Measurements from ENCODE around the gene ABCG1. TPM values are rescaled to one million over a fixed set of nuclear protein-coding genes. Genes with fewer than 3 reads are reported as not detected.

ABCG1 gene
- polyA plus RNA-seq, 4 donors = 9.0 to 10.2 (median 9.4) TPM

- no peak for DNase-seq (ENCODE audit: low read depth in 4 of 4, low spot score in 2 of 4)
These were observed 4.7 kb upstream of the ABCG1 start for GRCh38 chr21:42214081-42214750.

GRCh38 chr21:42214921-42215320 is 4.0 kb upstream of the ABCG1 start:
- DNase-seq (ENCODE audit: low read depth in 4 of 4, low spot score in 2 of 4) = no peak

GRCh38 chr21:42215942-42216725 is 2.8 kb upstream of the ABCG1 start:
- DNase-seq (ENCODE audit: low read depth in 4 of 4, low spot score in 2 of 4) = no peak

GRCh38 chr21:42216726-42217572 is 2.0 kb upstream of the ABCG1 start:
- no peak for DNase-seq (ENCODE audit: low read depth in 4 of 4, low spot score in 2 of 4)

GRCh38 chr21:42219606-42220137 is 732 bp downstream of the ABCG1 start:
- DNase-seq (ENCODE audit: low read depth in 4 of 4, low spot score in 2 of 4) = no peak

- peak in 3 of 4 donors; percentile 73 to 87 (median 80) for DNase-seq (ENCODE audit: low read depth in 4 of 4, low spot score in 2 of 4)
These were observed 1.3 kb downstream of the ABCG1 start for GRCh38 chr21:42220138-42220701.

- no peak for DNase-seq (ENCODE audit: low read depth in 4 of 4, low spot score in 2 of 4)
These were observed 2.8 kb downstream of the ABCG1 start for GRCh38 chr21:42221581-42222345.

GRCh38 chr21:42222386-42222785 is 3.4 kb downstream of the ABCG1 start:
- DNase-seq (ENCODE audit: low read depth in 4 of 4, low spot score in 2 of 4) = no peak

GRCh38 chr21:42222821-42223390 is 4.0 kb downstream of the ABCG1 start:
- no peak for DNase-seq (ENCODE audit: low read depth in 4 of 4, low spot score in 2 of 4)

- DNase-seq (ENCODE audit: low read depth in 4 of 4, low spot score in 2 of 4) = no peak
These were observed 5.1 kb downstream of the ABCG1 start for GRCh38 chr21:42223826-42224575.

- DNase-seq (ENCODE audit: low read depth in 4 of 4, low spot score in 2 of 4) = no peak
These were observed 6.1 kb downstream of the ABCG1 start for GRCh38 chr21:42225042-42225441.

GRCh38 chr21:42225571-42226155 is 6.7 kb downstream of the ABCG1 start:
- no peak for DNase-seq (ENCODE audit: low read depth in 4 of 4, low spot score in 2 of 4)

GRCh38 chr21:42226626-42227025 is 7.7 kb downstream of the ABCG1 start:
- DNase-seq (ENCODE audit: low read depth in 4 of 4, low spot score in 2 of 4) = no peak

GRCh38 chr21:42227909-42228708 is 9.2 kb downstream of the ABCG1 start:
- DNase-seq (ENCODE audit: low read depth in 4 of 4, low spot score in 2 of 4) = no peak

GRCh38 chr21:42228709-42229220 is 9.8 kb downstream of the ABCG1 start:
- no peak for DNase-seq (ENCODE audit: low read depth in 4 of 4, low spot score in 2 of 4)

GRCh38 chr21:42229676-42230075 is 10.7 kb downstream of the ABCG1 start:
- no peak for DNase-seq (ENCODE audit: low read depth in 4 of 4, low spot score in 2 of 4)

- no peak for DNase-seq (ENCODE audit: low read depth in 4 of 4, low spot score in 2 of 4)
These were observed 11.2 kb downstream of the ABCG1 start for GRCh38 chr21:42230178-42230577.
